Body of pancreas (tissue), 4 donors: Measurements from ENCODE around the gene MATN1. TPM values are rescaled to one million over a fixed set of nuclear protein-coding genes. Genes with fewer than 3 reads are reported as not detected.
"Not testable (repeated sequence)": the region's sequence is repeated elsewhere in the genome, so short reads cannot be mapped to it uniquely, and the experiment has no call there.

ENCODE experiments used
- ATAC-seq: fragments of 150-250 bp; one replicate; pipeline ENCODE4 v1.9.1; 2016
- DNase-seq, 4 donors: peaks; one replicate each; pipeline ENCODE4 v3.0.0-alpha.2; 2019
- H3K27ac ChIP-seq, 4 donors: fragments of 200-600 bp; sonication (generic); 1 replicate in 3 of 4; 2 replicates in 1 of 4; pipeline versions ENCODE4 v1.5.1 to v1.6.1; 2016 to 2019; ENCODE audit warnings: mild to moderate bottlenecking in 1 of 4, mixed read lengths in 1 of 4, moderate library complexity in 1 of 4
- H3K27me3 ChIP-seq, 2 donors: fragments of 200-600 bp; sonication (generic); one replicate each; pipeline ENCODE4 v1.6.0; 2016; ENCODE audit warnings: mild to moderate bottlenecking in 1 of 2
- H3K36me3 ChIP-seq, 2 donors: fragments of 200-600 bp; sonication (generic); replicated peaks in 1 of 2; 2 replicates each; pipeline ENCODE4 v1.5.1; 2016; ENCODE audit warnings: low read depth in 2 of 2; ENCODE audit not compliant: insufficient read depth in 1 of 2
- H3K4me1 ChIP-seq: fragments of 200-600 bp; sonication (generic); one replicate; pipeline ENCODE4 v1.6.0; 2016
- H3K4me3 ChIP-seq, 2 donors: fragments of 200-600 bp; sonication (generic); 1 replicate in 1 of 2; 2 replicates in 1 of 2; pipeline ENCODE4 v1.5.1; 2016 to 2019
- H3K9me3 ChIP-seq, 3 donors: fragments of 200-600 bp; sonication (generic); 1 replicate in 2 of 3; 2 replicates in 1 of 3; pipeline ENCODE4 v1.5.1; 2016
- POLR2A ChIP-seq, 3 donors: fragments of 450-650 bp; IDR thresholded peaks; one replicate each; pipeline ENCODE4 v1.6.1; 2016; ENCODE audit warnings: antibody characterized with exemption in 3 of 3, mild to moderate bottlenecking in 2 of 3
- WGBS, 2 donors: methylation state at CpG; one replicate each; pipeline ENCODE4 v1.1.5; 2017; 5-methylcytosine and 5-hydroxymethylcytosine counted together
- intact Hi-C: fragments of 100-400 bp; cut with DNase I; formaldehyde crosslinking; loops from one replicate; pipeline ENCODE4 v1.15.1; 2023
- total RNA-seq, 2 donors: library from RNA; depleted of rRNA; stranded (reverse); fragments of >200 nt; gene quantifications; one replicate each; pipeline ENCODE4 v1.1.0, GENCODE V29; 2016
- TF ChIP-seq, protein P1 (sequence below), 7 experiments: fragments of 450-650 bp in 4 of 7; fragments of 200-600 bp in 3 of 7; sonication (generic) in 3 of 7; IDR thresholded peaks; one replicate each; pipeline ENCODE4 v1.5.1; 2016 to 2019; ENCODE audit warnings: antibody characterized with exemption in 7 of 7

Gene MATN1
- total RNA-seq, 2 donors from 2014 or later: 0.33 TPM; not detected in 1

DNA sequence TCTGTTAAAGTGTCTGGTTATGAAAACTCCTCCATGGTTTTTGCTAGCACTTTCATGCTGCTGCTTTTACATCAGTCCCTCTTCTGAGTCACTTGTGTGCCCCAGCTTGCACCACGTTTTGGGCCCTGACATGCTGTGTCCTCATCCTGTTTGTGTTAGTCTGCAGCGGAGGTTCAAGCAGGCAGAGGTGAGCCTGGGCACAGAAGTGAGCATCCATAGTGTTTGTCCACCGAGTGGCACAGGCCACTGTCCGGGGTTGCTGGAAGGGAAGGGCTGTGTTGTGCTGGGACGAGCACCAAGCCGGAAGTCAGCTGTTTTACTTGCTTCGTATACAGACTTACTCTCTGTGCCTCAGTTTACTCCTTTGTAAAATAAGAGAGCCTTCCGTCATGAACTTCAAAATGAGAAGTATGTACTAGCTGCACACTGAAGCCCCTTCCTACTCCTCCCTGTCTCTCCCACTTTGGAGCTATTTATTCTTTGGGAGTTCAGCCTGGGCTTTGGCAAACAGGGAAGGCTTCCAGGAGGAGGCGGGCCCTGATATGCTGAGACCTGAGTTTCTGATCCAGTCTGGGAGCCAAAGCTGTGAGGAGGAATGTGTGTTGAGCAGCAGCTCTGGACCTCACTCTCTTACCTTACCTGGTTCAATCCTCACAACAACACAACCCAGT, 44.9 kb upstream of the MATN1 start:
- 66 to 72% methylated on average over 5 to 9 of the region's 9 CpGs for WGBS, 2 donors
- intact Hi-C loops: no loop called here
- H3K27me3 ChIP-seq: no peaks in the 10 kb centered on the region
- no peak overlapping the region for H3K4me3 ChIP-seq
- H3K36me3 ChIP-seq: no peaks in the 10 kb centered on the region
- no peak for DNase-seq
- H3K4me1 ChIP-seq: no peaks in the 10 kb centered on the region
- no peaks in the 10 kb centered on the region for H3K9me3 ChIP-seq
- TF ChIP-seq, protein P1, sequence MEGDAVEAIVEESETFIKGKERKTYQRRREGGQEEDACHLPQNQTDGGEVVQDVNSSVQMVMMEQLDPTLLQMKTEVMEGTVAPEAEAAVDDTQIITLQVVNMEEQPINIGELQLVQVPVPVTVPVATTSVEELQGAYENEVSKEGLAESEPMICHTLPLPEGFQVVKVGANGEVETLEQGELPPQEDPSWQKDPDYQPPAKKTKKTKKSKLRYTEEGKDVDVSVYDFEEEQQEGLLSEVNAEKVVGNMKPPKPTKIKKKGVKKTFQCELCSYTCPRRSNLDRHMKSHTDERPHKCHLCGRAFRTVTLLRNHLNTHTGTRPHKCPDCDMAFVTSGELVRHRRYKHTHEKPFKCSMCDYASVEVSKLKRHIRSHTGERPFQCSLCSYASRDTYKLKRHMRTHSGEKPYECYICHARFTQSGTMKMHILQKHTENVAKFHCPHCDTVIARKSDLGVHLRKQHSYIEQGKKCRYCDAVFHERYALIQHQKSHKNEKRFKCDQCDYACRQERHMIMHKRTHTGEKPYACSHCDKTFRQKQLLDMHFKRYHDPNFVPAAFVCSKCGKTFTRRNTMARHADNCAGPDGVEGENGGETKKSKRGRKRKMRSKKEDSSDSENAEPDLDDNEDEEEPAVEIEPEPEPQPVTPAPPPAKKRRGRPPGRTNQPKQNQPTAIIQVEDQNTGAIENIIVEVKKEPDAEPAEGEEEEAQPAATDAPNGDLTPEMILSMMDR (IDR thresholded peaks at IDR 0.05): no peak
- TF ChIP-seq POLR2A (IDR thresholded peaks at IDR 0.05): no peak
- no peak for ATAC-seq
- H3K27ac ChIP-seq: no peak overlapping the region

DNA sequence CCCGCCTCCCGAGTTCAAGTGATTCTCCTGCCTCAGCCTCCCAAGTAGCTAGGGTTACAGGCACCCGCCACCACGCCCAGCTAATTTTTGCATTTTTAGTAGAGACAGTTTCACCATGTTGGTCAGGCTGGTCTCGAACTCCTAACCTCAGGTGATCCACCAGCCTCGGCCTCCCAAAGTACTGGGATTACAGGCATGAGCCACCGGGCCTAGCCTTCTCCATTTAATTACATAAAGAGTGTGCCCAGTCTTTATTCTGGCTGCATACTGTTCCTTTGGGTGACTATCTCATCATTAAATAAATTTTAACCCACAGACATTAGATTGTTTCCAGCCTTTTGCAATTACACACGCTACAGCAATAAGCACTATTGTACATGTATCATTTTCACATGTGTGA, 43.6 kb upstream of the MATN1 start:
- ATAC-seq, H3K27ac ChIP-seq, DNase-seq, H3K27me3 ChIP-seq, H3K4me3 ChIP-seq, H3K36me3 ChIP-seq, H3K9me3 ChIP-seq, H3K4me1 ChIP-seq, intact Hi-C loops: not testable (repeated sequence)
- 90 to 92% methylated on average over 8 of the region's 8 CpGs for WGBS, 2 donors

DNA sequence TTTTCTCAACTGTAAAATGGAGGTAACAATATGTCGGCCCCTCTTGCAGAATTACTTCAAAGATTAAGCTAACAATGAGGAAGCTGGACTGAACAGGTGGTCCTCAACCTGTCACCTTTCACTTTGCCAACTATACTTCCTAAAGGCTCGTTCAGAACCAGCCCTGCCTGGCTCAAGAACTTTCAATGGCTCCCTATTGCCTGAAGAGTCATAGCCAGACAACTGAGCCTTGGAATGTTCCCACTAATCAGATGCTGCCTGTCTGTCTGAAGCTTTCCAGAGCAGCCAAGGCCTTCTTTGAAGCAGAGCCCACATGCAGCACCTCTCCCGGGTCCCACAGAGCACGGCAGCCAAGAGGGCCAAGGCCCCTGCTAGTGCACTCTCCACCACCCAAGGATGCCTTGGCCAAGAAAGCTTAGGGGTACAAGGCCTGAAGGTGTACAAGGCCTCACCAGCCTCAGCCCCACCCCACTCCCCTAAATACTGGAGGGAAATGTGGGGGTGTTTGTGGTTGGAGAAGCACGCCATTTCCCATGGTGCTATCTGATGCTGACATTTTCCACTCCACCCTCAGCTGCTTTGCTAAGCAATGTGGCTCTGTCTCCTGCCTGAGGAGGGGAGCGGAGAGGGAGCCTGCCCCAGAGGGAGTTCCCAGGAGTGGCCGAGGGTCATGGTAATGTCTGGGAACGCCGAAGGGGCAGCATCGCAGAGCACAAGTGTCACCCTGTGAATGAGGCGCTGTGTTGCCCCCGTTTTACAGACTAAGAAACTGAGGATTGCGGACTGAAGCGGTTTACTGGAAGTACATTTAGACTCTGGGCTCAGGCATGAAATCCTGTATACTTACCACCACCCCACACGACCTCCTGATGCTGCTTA, 42.4 kb upstream of the MATN1 start:
- DNase-seq (no peak), ATAC-seq (no peak)
- H3K27ac ChIP-seq: no peak overlapping the region
- no peak overlapping the region for H3K4me3 ChIP-seq
- no peaks in the 10 kb centered on the region for H3K27me3 ChIP-seq
- intact Hi-C loops: no loop called here
- no peak for TF ChIP-seq POLR2A (IDR thresholded peaks at IDR 0.05)
- TF ChIP-seq, protein P1 (IDR thresholded peaks at IDR 0.05): no peak
- H3K9me3 ChIP-seq: no peaks in the 10 kb centered on the region
- 69 to 83% methylated on average over 13 to 15 of the region's 15 CpGs for WGBS, 2 donors
- H3K4me1 ChIP-seq: no peaks in the 10 kb centered on the region
- no peaks in the 10 kb centered on the region for H3K36me3 ChIP-seq

DNA sequence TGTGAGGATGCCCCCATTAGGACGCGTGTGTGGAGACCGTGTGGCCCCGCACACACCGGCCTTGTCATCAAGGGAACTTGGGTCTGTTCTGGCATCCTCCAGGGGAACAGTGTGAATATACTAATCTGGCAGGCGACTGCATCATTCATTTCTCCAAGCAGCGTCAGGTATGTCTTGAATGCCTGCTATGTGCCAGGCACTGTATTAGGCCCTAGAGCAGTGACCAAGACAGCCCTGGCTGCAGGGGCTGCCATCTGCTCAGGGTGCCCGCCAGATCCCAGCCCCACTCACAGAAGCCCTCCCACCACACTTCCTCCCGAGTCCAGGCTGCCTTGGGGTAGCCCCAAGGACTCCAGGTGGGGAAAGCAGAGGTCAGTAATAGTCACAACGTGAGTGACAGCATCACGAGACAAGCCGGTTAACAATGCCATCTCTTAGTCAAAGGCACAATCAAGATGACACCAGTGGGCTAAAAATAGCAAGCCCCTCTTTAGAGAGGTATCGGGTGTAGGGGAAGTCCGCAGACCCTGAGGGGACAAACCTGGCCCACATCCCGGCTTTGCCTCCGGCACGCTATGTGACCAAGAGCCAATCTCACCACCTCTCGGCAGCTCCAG, 41.7 kb upstream of the MATN1 start:
- no peaks in the 10 kb centered on the region for H3K36me3 ChIP-seq
- no peaks in the 10 kb centered on the region for H3K27me3 ChIP-seq
- no peak overlapping the region for H3K27ac ChIP-seq
- no peak for TF ChIP-seq POLR2A (IDR thresholded peaks at IDR 0.05)
- TF ChIP-seq, protein P1 (IDR thresholded peaks at IDR 0.05): no peak
- intact Hi-C loops: no loop called here
- no peaks in the 10 kb centered on the region for H3K4me1 ChIP-seq
- no peak for DNase-seq
- H3K9me3 ChIP-seq: no peaks in the 10 kb centered on the region
- no peak overlapping the region for H3K4me3 ChIP-seq
- 85 to 92% methylated on average over 11 to 18 of the region's 18 CpGs for WGBS, 2 donors
- ATAC-seq: no peak

DNA sequence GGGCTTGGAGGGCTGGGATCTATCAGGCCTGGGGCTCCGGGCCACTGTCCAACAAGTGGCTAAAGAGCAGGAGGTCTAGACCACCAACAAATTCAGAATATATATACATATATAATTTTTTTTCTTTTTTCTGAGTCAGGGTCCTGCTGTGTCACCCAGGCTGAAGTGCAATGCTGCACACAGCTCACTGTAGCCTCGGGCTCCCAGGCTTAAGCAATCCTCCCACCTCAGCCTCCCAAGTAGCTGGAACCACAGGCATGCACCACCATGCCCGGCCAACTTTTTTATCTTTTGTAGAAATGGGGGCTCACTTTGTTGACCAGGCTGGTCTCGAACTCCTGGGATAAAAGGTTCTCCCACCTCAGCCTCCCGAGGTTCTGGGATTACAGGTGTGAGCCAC, 41.0 kb upstream of the MATN1 start:
- intact Hi-C loops: no loop called here
- WGBS, 2 donors: 81 to 85% methylated on average over 5 of the region's 5 CpGs

More for the DNA sequence above, 41.0 kb upstream of the MATN1 start:
- Histone ChIP-seq H3K36me3 (no peaks in the 10 kb centered on the region), H3K4me3 (no peak overlapping the region), H3K4me1 (no peaks in the 10 kb centered on the region), H3K9me3 (no peaks in the 10 kb centered on the region), H3K27ac (no peak overlapping the region), H3K27me3 (no peaks in the 10 kb centered on the region)
- DNase-seq (no peak), ATAC-seq (no peak)
- no peak for TF ChIP-seq POLR2A (IDR thresholded peaks at IDR 0.05)
- TF ChIP-seq, protein P1 (IDR thresholded peaks at IDR 0.05): no peak
